GM21515 (cell line): ENCODE results near the gene DSE.

ENCODE experiments used
- ATAC-seq: cut with Tn5 transposase; IDR thresholded peaks from one replicate; pipeline ENCODE4 v1.9.1; 2021; ENCODE audit not compliant: unreplicated experiment

Gene DSE

GRCh38 chr6:116471531-116471930 is 100.8 kb downstream of the DSE start:
- ATAC-seq = no peak

DNA sequence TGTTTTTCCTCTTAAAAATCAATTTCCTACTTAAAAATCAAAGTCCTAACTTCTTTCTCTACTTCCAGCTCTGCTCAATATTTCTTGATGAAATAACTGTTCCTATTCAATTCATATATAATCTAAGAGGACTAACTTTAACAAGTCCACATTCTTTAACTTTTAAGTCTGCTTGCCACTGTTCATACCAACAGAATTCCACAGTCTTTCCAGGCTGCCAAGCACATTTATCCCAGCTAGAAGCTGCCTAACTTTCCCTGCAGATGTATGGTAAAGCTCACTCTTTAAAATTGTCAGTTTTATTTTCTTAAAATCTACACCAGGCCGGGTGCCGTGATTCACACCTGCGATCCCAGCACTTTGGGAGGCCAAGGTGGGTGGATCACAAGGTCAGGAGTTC is 102.0 kb downstream of the DSE start:
- ATAC-seq = no peak

DNA sequence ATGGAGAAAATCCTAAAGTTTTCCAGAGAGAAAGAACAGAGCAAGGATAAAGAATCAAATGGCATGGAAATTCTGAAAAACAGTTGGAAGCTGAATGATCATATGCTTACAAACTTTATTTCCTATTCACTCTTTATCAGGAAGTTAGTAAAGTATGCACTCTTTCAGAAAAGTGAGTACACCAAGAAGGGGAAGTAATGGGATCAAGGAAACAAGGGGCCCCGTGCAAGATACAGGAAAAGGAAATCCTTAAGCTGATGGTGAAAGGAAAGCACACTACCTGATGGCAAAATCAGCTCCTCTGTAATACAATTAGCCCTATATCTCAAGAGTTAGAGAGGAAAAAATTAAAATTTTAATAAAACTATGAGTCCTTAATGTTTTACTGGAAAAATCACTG is 104.4 kb downstream of the DSE start:
- ATAC-seq = no peak

GRCh38 chr6:116476002-116476678 is 105.4 kb downstream of the DSE start:
- ATAC-seq = peak; percentile 100

GRCh38 chr6:116482780-116483179 is 112.0 kb downstream of the DSE start:
- no peak for ATAC-seq

- ATAC-seq = no peak
Measured at GRCh38 chr6:116483616-116484015, 112.9 kb downstream of the DSE start.

DNA sequence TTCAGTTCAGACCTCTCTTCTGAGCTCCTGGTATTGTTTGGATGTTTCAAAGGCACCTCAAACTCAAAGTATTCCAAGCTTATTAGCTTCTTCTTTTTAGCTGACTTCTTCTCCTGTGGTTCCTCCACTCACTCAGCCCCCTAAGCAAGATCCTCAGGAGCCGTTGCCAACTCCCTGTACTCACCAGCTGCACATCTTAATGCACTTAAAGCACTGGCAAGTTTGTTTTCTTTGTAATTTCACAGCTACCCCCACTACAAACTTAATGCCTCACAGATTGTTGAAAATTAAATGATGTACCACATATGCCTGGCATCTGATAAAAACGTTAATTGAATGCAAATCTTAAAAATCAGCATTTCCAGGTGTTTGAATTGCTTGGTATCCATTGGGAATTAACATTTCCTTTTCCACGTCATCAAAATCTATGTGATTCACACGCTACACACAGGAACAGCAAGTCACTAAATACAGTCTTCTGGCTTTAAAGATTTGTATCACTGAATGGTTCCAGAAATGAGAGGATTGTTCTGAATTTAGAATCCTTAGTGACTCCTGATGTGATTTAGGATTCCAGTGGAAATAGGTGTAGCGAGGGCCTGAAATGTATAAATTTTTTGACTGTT is 114.9 kb downstream of the DSE start:
- ATAC-seq = no peak

- ATAC-seq = no peak
Measured at GRCh38 chr6:116491610-116492330, 121.0 kb downstream of the DSE start.

GRCh38 chr6:116492331-116493067 is 121.8 kb downstream of the DSE start:
- ATAC-seq = no peak
